ENCODE data around the gene RSPH9. TPM values are rescaled to one million over a fixed set of nuclear protein-coding genes. Genes with fewer than 3 reads are reported as not detected.

The RSPH9 gene
- total and polyA plus RNA-seq, 11 donors: 0.09 to 0.50 (median 0.16) TPM; not detected in 3

DNA sequence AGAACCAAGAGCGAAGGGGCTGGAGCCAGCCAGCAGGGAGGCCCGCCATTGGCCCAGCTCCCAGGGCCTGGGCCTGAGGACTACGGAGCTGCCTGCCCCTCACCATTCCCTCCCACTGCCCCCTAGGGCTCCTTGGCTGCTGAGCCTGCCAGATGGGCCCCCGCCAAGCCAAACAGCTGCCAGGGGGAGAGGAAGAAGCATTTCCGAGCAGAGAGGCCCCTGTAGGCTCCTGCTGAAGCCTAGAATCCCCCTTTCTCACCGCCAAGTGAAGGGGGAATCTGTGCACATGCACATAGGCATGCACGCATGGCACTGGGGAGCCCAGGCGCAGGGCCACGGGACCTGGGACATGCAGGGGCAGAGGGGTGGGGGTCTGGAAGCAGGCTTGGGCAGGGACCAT, 71.3 kb downstream of the RSPH9 start:
- H3K27ac ChIP-seq: peak overlapping the region in 11 of 12 donors; percentile 17 to 94 (median 85)

DNA sequence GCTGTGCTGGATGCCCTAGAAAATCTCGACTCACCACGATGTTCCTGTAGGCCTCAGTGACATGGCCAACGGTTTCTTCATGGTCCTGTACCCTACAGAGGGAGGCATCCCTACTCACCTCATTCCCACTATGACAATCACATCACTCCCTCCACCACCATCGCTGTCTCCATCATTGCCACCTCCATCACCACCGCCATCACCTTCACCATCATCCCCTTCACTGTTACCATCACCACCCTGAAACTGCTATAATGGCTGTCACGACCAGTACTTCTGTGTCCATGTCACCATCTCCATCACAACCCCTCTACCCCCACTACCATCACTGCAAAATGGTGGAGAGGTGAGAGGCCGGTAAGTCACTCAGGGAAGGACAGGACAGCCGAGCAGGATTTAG, 72.6 kb downstream of the RSPH9 start:
- intact Hi-C loops (cut with DNase I): loop anchor here in 1 of 10 donors (5.0 kb wide), 1 partner anchor 35 kb away; no protein-coding TSS in a partner anchor
- Histone ChIP-seq H3K36me3 (no peaks in the 10 kb centered on the region), H3K27ac (peak overlapping the region in 11 of 12 donors; percentile 47 to 95 (median 87)), H3K4me3 (no peak overlapping the region), H3K4me1 (peaks cover 3 to 59% (median 28%) of the 10 kb centered on the region in 12 donors), H3K27me3 (no peaks in the 10 kb centered on the region), H3K9me3 (no peaks in the 10 kb centered on the region)
- WGBS, 4 donors: 85 to 91% (median 88%) methylated on average over 8 of the region's 8 CpGs
- ATAC-seq: no peak
- TF ChIP-seq CTCF (IDR thresholded peaks at IDR 0.05): no peak
- no peak for TF ChIP-seq POLR2A (IDR thresholded peaks at IDR 0.05)
- DNase-seq: no peak

More for the DNA sequence above, 71.3 kb downstream of the RSPH9 start:
- 39 to 76% (median 54%) methylated on average over 6 to 9 of the region's 9 CpGs for WGBS, 4 donors
- intact Hi-C loops (cut with DNase I): loop anchor here in 1 of 10 donors (5.0 kb wide), 1 partner anchor 34 kb away; no protein-coding TSS in a partner anchor
- H3K4me1 ChIP-seq: peaks cover 3 to 60% (median 28%) of the 10 kb centered on the region in 12 donors
- DNase-seq: peak in 3 of 5 donors; percentile 53 to 76 (median 72)
- H3K36me3 ChIP-seq: no peaks in the 10 kb centered on the region
- H3K4me3 ChIP-seq: no peak overlapping the region
- H3K9me3 ChIP-seq: no peaks in the 10 kb centered on the region
- TF ChIP-seq CTCF (IDR thresholded peaks at IDR 0.05) (no peak), POLR2A (IDR thresholded peaks at IDR 0.05) (no peak)
- no peaks in the 10 kb centered on the region for H3K27me3 ChIP-seq
- no peak for ATAC-seq

GRCh38 chr6:43717822-43718221, 73.0 kb downstream of the RSPH9 start:
- no peaks in the 10 kb centered on the region for H3K36me3 ChIP-seq
- H3K27ac ChIP-seq: peak overlapping the region; percentile 46 to 95 (median 86)
- TF ChIP-seq CTCF (IDR thresholded peaks at IDR 0.05): no peak
- TF ChIP-seq POLR2A (IDR thresholded peaks at IDR 0.05): peak in 1 of 2 donors; percentile 15
- no peak overlapping the region for H3K4me3 ChIP-seq
- DNase-seq: peak; percentile 77 to 90 (median 88)
- H3K27me3 ChIP-seq: no peaks in the 10 kb centered on the region
- WGBS, 4 donors: 53 to 67% (median 64%) methylated on average over 12 of the region's 12 CpGs
- H3K4me1 ChIP-seq: peaks cover 3 to 55% (median 28%) of the 10 kb centered on the region in 12 donors
- intact Hi-C loops (cut with DNase I): loop anchor here in 2 of 10 donors (1.0 to 5.0 kb wide), 3 partner anchors 15 to 36 kb away; no protein-coding TSS in a partner anchor
- peak; percentile 86 to 91 (median 90) for ATAC-seq
- no peaks in the 10 kb centered on the region for H3K9me3 ChIP-seq

- intact Hi-C loops (cut with DNase I): loop anchor here in 2 of 10 donors (1.0 to 5.0 kb wide), 3 partner anchors 16 to 36 kb away; no protein-coding TSS in a partner anchor
- no peaks in the 10 kb centered on the region for H3K9me3 ChIP-seq
- peaks cover 3 to 54% (median 28%) of the 10 kb centered on the region in 12 donors for H3K4me1 ChIP-seq
- TF ChIP-seq CTCF (IDR thresholded peaks at IDR 0.05): no peak
- no peak for TF ChIP-seq POLR2A (IDR thresholded peaks at IDR 0.05)
- ATAC-seq (peak; percentile 19 to 64 (median 44)), DNase-seq (peak in 4 of 5 donors; percentile 52 to 77 (median 62))
- WGBS, 4 donors: 59 to 66% (median 62%) methylated on average over 13 of the region's 13 CpGs
- no peaks in the 10 kb centered on the region for H3K36me3 ChIP-seq
- peak overlapping the region; percentile 46 to 95 (median 86) for H3K27ac ChIP-seq
- H3K27me3 ChIP-seq: no peaks in the 10 kb centered on the region
- H3K4me3 ChIP-seq: no peak overlapping the region
These were observed 73.7 kb downstream of the RSPH9 start for GRCh38 chr6:43718387-43719105.

Measured in heart left ventricle (tissue), 16 donors.